ENCODE measurements around the gene HOXA5. TPM values are rescaled to one million over a fixed set of nuclear protein-coding genes. Genes with fewer than 3 reads are reported as not detected.
A peak's percentile ranks its signal among the peaks of the same experiment; 100 is the strongest.

HOXA5 gene
- total RNA-seq, 1 experiment from 2014 or later, result 6.7 TPM

- Histone ChIP-seq H2AFZ (ENCODE audit: low read depth, low read length, poor library complexity, severe bottlenecking) (peak within 1 kb of the TSS; percentile 78), H3K9ac (ENCODE audit: low read length) (peak within 1 kb of the TSS; percentile 85), H3K27me3 (ENCODE audit: insufficient read depth, low read length) (no peaks in the 10 kb centered on the region), H4K20me1 (ENCODE audit: insufficient read depth) (no peaks in the 10 kb centered on the region), H3K4me3 (replicated peaks in 1 of 2; ENCODE audit: low read depth in 1 of 2, low read length in 2 of 2) (peak within 1 kb of the TSS; percentile 70 to 85), H3K36me3 (ENCODE audit: control insufficient read depth in 1 of 2, insufficient read depth in 2 of 2, low read length in 2 of 2) (no peaks in the 10 kb centered on the region), H3K4me1 (ENCODE audit: control insufficient read depth in 1 of 2, insufficient read depth in 2 of 2, low read length in 2 of 2) (peaks cover 23 to 40% of the 10 kb centered on the region in 2 experiments), H3K79me2 (ENCODE audit: insufficient read depth, low read length) (peaks cover 19% of the 10 kb centered on the region; the same call in 1 of the 2 replicates), H3K4me2 (ENCODE audit: low read length) (peak within 1 kb of the TSS; percentile 100), H3K9me2 (ENCODE audit: insufficient read depth) (no peaks in the 10 kb centered on the region), H3K27ac (ENCODE audit: low read depth, low read length) (peak within 1 kb of the TSS; percentile 88), H3K9me3 (ENCODE audit: control insufficient read depth in 1 of 2, insufficient read depth in 1 of 2, low read depth in 1 of 2, low read length in 2 of 2) (no peaks in the 10 kb centered on the region)
- DNase-seq (ENCODE audit: low read depth, low spot score) (no peak), ATAC-seq (peak; percentile 52)
- BruUV-seq (replicated peaks), result TSS peak; percentile 59
- POLR2A ChIA-PET, result interaction anchor here (1.4 kb wide), 1 partner anchor 11 kb away, joined by 7 read pairs; the partner anchor contains the start of gene HOXA10
- CTCF ChIA-PET, result interaction anchor here (1.4 to 2.2 kb wide), 3 partner anchors 11 to 908 kb away, joined by 7 to 9 read pairs (median 8); no protein-coding TSS in a partner anchor
- intact Hi-C loops (cut with micrococcal nuclease), result no loop called here
- no peak for TF ChIP-seq JUND (IDR thresholded peaks at IDR 0.05)
- no peak for TF ChIP-seq ZBTB33 (IDR thresholded peaks at IDR 0.05; ENCODE audit: extremely low read depth, insufficient replicate concordance, low read length)
- TF ChIP-seq POLR2AphosphoS5 (IDR thresholded peaks at IDR 0.05; ENCODE audit: low read depth, low read length), result peak; percentile 68
- TF ChIP-seq POLR2A (IDR thresholded peaks at IDR 0.05; ENCODE audit: borderline replicate concordance, extremely low read depth, insufficient read depth, insufficient read length), result peak; percentile 52
- RAD21 ChIA-PET (ENCODE audit: low non-redundant PET in 1 of 2, low total read pairs in 2 of 2, uncharacterized antibody in 2 of 2, unreplicated experiment in 2 of 2), result interaction anchor here in 1 of 2 experiments (1.4 kb wide), 1 partner anchor 11 kb away, joined by 7 read pairs; no protein-coding TSS in a partner anchor
Measured at GRCh38 chr7:27185013-27185853, 41.8 kb upstream of the HOXA5 start, which contains the start of gene HOXA11. Gene HOXA11, minus strand, starts transcription at chr7:27185232. Its CDS starts 88 bp downstream, at chr7:27185144.
